WERI-Rb-1 (cell line): Measurements from ENCODE around the gene VDR.

ENCODE experiments used
- DNase-seq: peaks from one replicate; pipeline ENCODE4 v3.0.0-alpha.2; 2020
- H3K27ac ChIP-seq: fragments of 250-450 bp; sonication (Bioruptor Pico); 2 replicates; pipeline ENCODE4 v1.5.1; 2020; ENCODE audit warnings: mild to moderate bottlenecking, moderate library complexity
- H3K27me3 ChIP-seq: fragments of 250-450 bp; sonication (Bioruptor Pico); 2 replicates; pipeline ENCODE4 v1.5.1; 2021; ENCODE audit warnings: mild to moderate bottlenecking, low read depth, moderate library complexity; ENCODE audit not compliant: insufficient read depth, severe bottlenecking
- H3K36me3 ChIP-seq: fragments of 250-450 bp; sonication (Bioruptor Pico); 2 replicates; pipeline ENCODE4 v1.5.1; 2020; ENCODE audit warnings: mild to moderate bottlenecking, moderate library complexity
- H3K4me3 ChIP-seq: 2 replicates; pipeline ENCODE4 v1.5.1; 2011; ENCODE audit warnings: low read depth, mild to moderate bottlenecking, control low read depth, low read length
- H3K9me3 ChIP-seq: fragments of 250-450 bp; sonication (Bioruptor Pico); 2 replicates; pipeline ENCODE4 v1.5.1; 2021; ENCODE audit warnings: mild to moderate bottlenecking, moderate library complexity; ENCODE audit not compliant: severe bottlenecking
- TF ChIP-seq, protein P1 (sequence below): IDR thresholded peaks from 2 replicates; pipeline ENCODE4 v1.5.1; 2011; ENCODE audit warnings: low read depth, mild to moderate bottlenecking, control low read depth, inconsistent platforms, low read length

The VDR gene

DNA sequence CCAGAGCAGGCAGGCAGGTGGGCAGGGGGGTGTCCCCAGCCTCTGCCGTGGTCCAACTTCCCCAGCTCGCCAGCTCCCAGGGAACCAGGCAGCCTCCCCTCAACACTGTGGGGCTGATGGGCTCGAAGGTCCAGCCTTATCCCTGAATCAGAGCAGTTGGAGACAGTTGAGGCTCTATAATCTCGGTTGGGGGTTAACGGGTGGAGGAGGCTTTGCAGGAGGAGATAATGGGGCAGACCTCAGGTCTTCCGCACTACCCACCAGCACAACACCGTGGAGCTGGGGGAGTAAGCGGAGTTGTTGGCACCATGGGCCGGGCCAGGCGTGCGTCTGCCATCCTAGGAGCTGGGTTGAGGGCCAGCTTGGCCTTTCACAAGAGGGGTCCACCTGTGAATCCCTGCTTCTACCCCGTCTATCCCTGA, 71.2 kb downstream of the VDR start:
- H3K4me3 ChIP-seq: no peak overlapping the region
- no peaks in the 10 kb centered on the region for H3K27me3 ChIP-seq
- DNase-seq: no peak
- TF ChIP-seq, protein P1, sequence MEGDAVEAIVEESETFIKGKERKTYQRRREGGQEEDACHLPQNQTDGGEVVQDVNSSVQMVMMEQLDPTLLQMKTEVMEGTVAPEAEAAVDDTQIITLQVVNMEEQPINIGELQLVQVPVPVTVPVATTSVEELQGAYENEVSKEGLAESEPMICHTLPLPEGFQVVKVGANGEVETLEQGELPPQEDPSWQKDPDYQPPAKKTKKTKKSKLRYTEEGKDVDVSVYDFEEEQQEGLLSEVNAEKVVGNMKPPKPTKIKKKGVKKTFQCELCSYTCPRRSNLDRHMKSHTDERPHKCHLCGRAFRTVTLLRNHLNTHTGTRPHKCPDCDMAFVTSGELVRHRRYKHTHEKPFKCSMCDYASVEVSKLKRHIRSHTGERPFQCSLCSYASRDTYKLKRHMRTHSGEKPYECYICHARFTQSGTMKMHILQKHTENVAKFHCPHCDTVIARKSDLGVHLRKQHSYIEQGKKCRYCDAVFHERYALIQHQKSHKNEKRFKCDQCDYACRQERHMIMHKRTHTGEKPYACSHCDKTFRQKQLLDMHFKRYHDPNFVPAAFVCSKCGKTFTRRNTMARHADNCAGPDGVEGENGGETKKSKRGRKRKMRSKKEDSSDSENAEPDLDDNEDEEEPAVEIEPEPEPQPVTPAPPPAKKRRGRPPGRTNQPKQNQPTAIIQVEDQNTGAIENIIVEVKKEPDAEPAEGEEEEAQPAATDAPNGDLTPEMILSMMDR: no peak
- H3K9me3 ChIP-seq: no peaks in the 10 kb centered on the region
- H3K36me3 ChIP-seq: no peaks in the 10 kb centered on the region
- no peak overlapping the region for H3K27ac ChIP-seq

DNA sequence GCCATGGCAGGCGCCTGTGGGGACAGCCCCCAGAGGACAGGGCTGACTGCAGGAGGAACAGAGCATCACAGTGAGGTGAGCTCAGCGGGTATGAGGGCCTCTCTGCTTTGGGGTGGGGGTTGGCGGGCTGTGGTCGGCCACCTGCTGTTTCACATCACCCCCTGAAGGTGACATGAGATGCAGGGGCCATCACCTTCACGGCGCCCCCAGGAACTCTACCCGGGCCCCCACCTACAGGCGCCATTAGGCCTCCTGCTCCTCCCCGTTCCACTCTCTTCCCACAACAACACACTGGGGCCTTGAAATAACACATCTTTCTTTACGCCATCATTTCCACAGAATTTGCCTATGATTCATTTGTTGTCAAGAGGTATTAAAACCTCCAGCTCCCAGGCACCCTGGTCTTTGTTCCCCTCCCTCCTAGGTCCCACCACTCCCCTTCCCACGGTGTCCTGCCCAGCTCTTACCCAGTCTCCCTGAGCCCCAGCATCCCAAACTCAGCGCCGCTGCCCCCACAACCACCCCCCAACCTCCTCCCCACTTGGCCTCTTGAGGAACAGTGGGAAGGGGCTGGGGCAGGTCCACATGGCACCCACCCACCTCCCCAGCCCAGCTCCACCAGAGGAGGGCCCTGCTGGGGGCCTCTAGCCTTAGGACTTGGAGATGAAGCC, 72.4 kb downstream of the VDR start:
- Histone ChIP-seq H3K36me3 (no peaks in the 10 kb centered on the region), H3K4me3 (no peak overlapping the region), H3K9me3 (no peaks in the 10 kb centered on the region), H3K27ac (no peak overlapping the region), H3K27me3 (no peaks in the 10 kb centered on the region)
- TF ChIP-seq, protein P1: no peak
- no peak for DNase-seq

DNA sequence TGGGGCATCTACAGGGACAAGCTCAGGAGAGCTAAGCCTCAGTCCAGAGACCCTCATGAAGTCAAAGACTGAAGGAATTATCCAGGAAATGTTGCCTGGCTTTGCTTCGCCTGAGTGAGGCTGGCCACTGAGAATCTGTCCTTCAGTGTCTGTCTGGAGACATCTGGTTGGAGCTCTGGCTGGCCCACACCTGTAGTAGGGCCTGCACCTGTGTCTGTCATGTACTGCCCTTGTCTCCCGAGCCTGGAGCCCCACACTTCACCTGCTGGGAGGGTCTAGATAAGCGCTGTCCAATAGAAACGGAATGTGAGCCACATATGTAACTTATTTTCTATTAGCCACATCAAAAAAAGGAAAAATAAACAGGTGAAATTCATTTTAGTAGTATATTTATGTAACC, 75.2 kb downstream of the VDR start:
- Histone ChIP-seq H3K4me3 (no peak overlapping the region), H3K27ac (no peak overlapping the region), H3K36me3 (no peaks in the 10 kb centered on the region), H3K27me3 (no peaks in the 10 kb centered on the region), H3K9me3 (no peaks in the 10 kb centered on the region)
- TF ChIP-seq, protein P1: no peak
- DNase-seq: no peak

DNA sequence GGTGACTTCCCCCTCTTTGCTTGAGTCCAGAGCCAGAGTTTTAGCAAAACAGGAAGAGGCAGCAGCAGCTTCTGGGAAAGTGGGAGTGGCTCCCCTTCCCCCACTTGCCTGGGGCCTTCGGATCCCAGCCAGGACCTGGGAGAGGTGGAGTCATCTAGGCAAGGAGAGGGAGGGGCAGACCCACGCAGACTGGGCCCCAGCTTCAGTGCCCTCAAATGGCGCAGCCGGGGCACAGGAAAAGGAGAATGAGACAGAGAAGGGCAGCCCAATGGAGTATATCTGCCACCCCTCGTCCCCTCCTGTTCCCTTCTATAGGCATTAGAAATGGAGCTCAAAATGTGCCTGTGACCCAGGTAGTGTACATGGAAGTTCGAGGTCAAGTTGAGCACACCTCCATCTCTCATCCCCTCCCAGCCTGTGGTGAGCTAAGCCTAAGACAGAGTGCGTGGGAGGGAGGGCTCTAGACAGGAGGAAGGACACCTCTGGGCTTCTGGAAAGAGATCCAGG, 75.8 kb downstream of the VDR start:
- TF ChIP-seq, protein P1: no peak
- no peaks in the 10 kb centered on the region for H3K36me3 ChIP-seq
- no peak for DNase-seq
- no peak overlapping the region for H3K4me3 ChIP-seq
- H3K27me3 ChIP-seq: no peaks in the 10 kb centered on the region
- no peaks in the 10 kb centered on the region for H3K9me3 ChIP-seq
- H3K27ac ChIP-seq: no peak overlapping the region

DNA sequence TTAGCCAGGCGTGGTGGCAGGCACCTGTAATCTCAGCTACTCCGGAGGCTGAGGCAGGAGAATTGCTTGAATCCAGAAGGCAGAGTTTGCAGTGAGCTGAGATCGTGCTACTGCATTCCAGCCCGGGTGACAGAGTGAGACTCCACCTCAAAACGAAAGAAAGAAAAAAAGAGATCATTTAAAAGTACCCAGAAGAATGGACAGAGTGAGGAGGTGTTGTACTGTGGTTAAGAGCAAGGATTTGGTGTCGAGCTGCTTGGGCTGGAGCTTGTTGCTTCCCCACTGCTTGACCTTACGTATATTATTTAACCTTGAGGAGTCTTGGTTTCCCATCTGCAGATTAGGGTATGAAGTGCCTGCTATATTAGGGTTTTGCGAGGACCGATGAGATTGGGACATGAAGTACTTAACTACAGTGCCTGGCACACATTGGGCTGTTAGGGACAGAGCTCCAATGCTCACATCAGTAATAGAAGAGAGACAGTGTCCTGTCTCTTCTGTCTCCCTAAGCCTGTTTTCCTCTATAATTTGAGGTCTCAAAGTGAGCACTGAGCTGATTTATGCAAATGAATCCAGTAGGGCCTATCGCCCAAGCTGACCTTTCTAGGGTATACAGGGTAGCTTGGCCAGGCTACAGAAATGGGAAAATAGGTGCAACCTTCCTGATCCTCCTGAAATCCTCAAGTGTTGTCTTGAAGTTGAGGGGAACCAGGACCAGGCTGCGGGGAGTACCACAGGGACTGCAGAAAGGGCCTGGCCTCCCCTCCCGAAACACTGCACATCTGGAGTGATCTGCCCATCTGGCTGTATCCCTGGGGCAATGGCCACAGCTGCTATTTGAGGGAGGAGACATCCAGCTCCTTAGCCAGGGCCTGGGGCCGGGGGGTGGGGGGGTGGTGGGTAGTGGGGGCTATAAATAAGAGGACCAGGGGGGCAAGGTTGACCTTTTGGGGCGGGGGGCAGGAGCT, 76.5 kb downstream of the VDR start:
- DNase-seq: no peak
- Histone ChIP-seq H3K27me3 (no peaks in the 10 kb centered on the region), H3K27ac (no peak overlapping the region), H3K36me3 (no peaks in the 10 kb centered on the region), H3K9me3 (no peaks in the 10 kb centered on the region), H3K4me3 (no peak overlapping the region)
- TF ChIP-seq, protein P1: no peak
